Forelimb muscle (tissue), 1 donor: ENCODE data around the gene MEX3D. TPM values are rescaled to one million over a fixed set of nuclear protein-coding genes. Genes with fewer than 3 reads are reported as not detected.
A peak's percentile ranks its signal among the peaks of the same experiment; 100 is the strongest.
"Not testable (repeated sequence)": the region's sequence is repeated elsewhere in the genome, so short reads cannot be mapped to it uniquely, and the experiment has no call there.

Source experiments
- DNase-seq: peaks from one replicate; pipeline ENCODE4 v3.0.0-alpha.2; 2013; ENCODE audit warnings: low read depth
- polyA plus RNA-seq: library from polyadenylated mRNA; unstranded; fragments of 120-200 nt; gene quantifications from one replicate; pipeline ENCODE4 v1.2.1, GENCODE V29; 2013; ENCODE audit not compliant: insufficient read length

MEX3D gene
- polyA plus RNA-seq, 1 donor, result 29.4 TPM

DNA sequence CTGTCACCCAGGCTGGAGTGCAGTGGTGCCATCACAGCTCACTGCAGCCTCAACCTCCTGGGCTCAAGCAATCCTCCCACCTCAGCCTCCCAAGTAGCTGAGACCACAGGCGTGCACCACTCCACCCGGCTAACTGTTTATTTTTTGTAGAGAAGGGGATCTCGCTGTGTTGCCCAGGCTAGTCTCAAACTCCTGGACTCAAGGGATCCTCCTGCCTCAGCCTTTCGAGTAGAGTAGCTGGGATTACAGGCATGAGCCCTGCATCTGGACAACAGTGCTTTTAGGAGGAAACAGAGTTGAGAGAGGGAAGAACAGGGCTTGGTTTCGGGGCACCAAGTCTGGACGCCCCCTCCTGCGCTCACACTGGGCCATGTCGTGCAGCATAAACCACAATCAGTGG is 48.3 kb downstream of the MEX3D start:
- not testable (repeated sequence) for DNase-seq

DNA sequence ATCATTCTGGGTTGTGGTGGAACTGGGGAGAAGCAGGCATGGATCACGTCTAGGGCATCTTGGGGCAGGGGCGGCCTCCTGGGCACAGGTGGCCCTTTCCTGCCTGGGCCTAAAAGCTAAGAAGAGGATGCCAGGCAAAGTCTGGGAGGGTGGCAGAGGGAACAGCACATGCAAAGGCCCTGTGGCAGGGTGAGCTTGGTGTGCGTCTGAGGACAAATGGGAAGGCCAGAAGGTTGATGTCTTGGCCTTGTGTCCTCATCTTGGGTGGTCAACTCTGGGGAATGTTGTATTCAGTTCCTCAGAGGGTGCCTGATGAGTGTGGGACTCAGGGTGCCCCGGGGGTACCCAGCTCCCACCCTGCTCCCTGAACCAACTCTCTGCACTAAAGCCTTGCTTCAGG is 49.7 kb downstream of the MEX3D start:
- no peak for DNase-seq

DNA sequence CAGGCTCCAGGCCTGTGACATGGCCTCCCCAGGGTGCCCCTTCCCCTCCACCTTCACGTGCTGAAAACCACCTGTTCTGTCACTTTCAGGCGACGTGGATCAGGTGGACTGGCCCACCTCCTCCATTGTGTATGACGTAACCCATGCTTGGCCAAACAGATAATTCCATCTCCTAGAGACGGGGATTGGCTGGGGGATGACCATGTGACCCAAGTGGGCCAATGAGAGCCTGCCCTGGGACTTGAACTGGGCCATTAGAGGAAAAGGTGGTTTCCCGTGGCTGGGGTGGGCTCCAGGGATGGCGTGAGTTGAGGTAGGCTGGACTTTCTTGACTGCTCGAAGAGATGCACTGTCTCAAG is 51.8 kb downstream of the MEX3D start:
- DNase-seq, result no peak

DNA sequence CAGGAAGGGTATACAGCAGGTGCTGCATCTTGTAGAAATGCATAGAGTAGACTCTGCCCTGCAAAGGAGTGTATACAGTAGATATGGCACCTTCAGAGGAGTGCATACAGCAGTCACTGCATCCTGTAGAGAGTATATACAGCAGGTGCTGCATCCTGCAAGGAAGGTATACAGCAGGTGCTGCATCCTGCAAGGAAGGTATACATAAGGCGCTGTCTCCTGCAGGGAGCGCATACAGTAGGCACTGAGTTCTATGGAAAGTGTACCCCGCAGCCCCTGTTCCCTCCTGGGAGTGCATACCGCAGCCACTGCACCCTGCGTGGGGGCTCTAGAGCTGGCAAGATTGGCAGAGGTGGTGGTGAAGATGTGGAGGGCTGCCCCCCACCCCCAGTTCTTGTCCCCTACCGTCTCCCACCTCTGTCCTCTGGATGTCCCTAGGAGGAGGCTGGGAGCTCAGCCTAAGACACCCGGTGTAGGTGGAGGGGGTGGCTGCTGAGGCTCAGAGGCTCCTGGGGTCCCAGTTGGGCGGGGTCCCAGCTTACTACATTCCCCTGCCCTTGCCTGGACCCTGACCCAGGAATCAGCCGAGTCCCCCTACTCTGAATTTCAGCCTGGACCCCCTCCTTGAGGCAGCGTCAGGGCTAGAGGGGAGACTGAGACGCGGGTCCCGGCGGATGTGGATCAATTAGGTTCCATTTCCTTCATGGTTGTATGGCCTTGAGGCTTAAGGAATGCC is 53.0 kb downstream of the MEX3D start:
- no peak for DNase-seq

DNA sequence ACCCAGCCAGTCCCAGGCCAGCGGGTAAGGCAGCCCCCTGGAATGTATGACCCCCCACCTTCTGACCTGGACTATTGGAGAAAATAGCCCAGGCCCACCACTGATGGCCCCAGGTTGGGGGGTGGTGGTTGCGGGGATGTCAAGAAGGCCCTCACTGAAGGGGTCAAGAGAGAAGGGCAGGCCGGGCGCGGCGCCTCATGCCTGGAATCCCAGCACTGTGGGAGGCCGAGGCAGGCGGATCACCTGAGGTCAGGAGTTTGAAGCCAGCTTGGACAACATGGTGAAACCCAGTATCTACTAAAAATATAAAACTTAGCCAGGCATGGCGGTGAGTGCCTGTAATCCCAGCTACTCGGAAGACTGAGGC is 53.8 kb downstream of the MEX3D start:
- no peak for DNase-seq

DNA sequence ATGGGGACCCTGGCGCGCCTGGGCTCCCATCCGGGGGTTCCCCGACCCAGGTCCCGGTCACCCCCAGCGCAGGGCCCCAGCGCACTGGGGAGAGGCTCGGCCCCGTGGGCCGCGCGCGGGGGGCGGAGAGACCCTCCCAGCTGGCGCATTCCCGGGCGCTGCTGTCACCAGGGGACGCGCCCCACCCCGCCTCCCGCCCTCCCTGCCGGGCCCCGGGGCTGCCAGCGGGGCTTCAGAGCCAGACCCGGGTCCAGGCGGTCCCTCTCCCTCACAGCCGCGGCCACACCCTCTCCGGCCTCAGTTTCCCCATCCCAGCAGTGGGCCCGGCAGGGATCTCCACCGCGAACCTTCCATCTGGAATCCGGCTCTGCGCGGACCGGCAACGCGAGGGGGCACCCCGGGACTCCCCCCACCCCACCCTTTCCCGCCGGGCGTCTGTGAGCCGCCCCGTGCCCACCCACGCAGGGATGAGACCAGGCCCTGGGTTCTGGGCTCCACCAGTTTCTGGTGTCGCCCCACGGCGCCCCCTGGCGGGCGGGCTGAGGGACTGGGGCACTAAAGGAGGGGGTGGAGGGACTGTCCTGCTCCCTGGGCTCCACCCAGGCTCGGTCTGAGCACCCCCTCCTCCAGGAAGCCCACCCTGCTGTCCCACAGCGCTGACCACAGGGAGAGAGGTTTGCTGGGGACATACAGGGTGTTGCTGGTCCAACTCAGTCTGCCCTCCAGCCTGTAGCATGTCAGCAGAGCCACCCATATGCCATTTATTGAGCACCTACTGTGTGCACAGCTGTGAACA is 54.4 kb downstream of the MEX3D start:
- DNase-seq, result no peak

DNA sequence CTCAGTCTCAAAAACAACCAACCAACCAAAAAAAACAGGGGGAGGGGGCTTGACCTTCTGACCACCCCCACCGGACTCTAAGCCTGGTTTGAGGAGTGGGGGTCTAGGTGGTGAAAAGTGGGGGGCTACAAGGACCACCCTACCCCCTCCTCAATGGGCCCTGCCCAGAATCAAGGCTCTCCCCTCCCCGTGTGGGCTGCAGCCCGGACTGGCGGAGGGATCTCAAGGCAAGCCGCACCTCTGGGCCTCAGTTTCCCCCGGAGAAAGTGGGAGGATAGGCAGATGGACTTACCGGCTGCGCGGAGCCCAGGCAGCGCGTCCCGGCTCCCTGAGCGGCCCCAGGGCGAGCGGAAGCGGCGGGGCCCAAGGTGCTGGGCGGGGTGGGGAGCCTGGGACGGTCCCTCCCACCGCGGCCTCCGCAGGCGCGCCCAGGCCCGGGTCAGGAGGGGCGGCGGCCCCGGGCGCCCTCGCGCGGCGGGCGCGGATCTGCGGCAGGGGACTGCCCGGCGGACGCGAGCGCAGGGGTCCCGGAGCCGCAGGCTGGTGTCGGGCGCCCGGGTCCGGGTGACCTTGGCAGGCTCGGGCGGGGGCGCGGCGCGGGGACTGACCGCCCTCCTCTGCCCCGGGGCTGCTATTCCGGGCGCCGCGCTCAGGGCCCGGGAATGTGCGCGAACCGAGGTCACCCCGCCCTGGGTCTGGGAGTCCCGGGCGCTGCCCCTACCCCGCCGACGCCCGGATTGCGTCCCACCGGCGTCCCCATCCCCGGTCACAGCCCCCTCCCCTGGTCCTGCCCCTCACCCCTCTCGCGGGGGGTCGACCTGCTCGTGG is 55.2 kb downstream of the MEX3D start, which contains the start of gene ADAMTSL5:
Gene ADAMTSL5, minus strand, starts transcription at position 349 of the 828 bp plus-strand sequence. CDS start 2,076 bp downstream, outside the sequence.
- no peak for DNase-seq

DNA sequence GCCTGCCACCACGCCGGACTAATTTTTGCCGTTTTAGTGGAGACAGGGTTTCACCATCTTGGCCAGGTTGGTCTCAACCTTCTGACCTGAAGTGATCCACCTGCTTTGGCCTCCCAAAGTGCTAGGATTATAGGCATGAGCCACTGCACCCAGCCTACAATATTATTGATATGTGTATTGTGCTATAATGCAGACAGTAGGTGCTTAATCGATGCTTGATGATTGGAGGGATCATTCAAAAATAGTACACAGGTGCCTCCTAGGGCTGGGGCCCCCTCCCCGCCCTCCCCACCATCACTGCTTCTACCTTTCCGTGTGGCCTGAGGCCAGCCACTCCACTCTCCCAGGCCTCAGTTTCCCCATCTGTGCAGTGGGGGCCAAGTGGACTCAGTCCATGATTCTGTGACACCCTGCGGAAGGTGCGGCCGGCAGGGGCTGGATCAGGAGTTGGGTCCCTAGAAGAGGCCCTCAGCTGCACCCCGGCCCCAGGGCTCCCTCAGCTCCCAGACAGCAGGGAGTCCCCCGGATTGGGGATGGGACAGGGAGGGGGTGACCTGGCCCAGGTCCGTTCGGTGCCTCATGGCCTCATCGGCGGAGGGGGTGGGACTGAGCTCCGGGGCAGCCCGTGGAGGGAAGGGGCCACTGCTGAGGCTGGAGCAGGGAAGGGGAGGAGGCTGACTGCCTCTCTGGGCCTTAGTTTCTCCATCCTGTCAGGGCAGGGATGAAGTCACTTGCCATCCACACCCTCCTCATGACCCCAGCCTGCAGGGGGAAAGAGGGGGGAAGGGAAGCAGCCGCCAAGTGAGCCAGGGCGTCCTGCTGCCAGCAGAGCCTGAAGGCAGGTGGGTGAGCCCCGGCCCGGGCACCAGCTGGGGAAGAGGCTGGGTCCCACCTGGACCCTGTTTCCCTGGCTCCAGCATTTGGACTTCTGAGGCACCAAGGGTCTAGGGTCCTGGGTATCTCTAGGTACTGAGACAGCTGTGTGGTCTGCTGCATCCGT is 56.5 kb downstream of the MEX3D start:
- DNase-seq, result no peak

DNA sequence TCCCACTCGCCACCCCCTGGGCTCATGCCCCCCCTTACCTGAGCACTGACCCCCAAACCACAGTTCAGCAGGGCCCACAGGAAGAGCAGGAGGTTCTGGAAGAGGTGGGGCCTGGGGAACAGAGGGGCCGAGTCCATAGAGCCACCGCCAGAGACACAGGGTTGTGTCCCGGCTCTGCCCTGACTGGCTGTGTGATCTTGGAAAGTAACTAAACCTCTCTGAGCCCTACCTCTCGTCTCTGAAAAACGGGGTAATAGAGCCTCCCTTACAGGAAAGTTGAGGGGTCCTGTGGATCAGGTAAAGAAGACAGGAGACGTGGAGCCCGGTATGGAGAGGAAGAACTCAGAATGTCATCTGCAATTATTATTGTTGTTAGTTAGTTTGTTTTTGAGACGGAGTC is 57.3 kb downstream of the MEX3D start:
- DNase-seq, result no peak

DNA sequence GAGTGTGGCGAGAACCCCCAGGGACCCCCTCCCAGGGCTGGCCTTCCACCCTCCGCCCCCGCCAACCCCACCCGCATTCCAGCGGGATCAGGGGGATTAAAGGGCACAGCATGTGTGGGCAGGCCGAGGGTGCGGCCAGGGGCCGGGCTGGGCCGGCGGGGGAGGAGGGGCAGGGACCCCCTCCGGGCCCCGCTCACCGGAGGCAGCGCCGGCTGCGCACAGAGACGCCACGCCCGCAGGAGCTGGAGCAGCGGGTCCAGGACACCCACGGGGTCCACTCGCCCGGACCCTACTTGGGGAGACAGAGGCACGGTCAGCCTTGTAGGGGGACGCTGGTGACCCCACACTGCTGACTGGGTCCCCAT is 57.7 kb downstream of the MEX3D start:
- no peak for DNase-seq

DNA sequence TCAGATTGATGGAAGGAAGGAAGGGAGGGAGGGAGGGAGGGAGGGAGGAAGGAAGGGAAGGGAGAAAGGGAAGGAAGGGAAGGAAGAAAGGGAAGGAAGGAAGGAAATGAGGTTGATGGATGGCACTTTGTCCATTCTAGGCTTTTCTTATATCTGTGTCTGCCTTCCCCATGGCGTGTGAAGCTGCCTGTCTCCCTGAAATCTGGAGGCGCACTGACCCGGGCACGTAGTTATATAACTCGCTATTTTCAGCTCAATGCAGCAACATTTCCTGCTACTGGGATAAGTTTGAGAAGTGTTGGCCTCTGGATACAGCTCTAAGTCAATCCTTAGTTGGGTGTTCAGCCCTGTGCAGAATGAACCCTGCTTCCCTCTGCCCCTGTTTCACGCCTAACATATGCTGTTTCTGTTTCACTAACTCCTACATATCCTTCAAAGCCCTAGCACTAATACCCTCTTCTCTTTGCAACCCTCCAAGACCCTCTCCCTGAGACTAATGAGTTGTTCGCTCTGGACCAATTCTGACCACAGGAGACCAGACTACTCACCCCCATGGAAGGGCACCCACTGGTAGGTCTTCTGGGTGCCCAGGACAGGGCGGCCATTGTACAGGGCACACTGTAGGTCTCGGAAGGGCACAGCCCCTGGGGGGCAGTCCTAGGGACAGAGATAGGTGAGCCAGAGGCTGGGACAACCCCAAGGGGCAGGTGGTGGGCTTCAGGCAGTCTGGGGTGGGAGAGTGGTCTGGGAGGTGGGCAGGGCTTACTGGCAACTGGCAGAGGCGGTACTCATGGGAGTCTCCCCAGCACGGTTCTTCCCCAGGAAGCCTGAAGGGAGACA is 58.3 kb downstream of the MEX3D start:
- DNase-seq, result no peak

DNA sequence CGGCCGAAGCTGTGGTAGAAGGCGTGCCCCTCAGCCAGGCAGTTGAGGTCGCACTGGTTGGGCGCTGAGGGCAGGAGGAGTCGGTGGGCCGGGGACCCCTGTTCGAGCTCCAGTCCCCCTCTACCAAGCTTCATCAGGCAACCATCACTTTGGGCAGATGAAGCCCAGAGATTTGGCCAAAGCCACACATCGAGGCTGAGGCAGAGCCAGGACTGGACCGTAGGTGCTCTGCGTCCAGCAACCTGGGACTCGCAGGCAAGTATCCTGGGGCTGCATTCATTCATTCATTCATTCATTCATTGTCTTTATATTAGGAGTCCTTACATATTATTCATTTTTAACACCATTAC is 59.6 kb downstream of the MEX3D start:
- DNase-seq, result no peak

DNA sequence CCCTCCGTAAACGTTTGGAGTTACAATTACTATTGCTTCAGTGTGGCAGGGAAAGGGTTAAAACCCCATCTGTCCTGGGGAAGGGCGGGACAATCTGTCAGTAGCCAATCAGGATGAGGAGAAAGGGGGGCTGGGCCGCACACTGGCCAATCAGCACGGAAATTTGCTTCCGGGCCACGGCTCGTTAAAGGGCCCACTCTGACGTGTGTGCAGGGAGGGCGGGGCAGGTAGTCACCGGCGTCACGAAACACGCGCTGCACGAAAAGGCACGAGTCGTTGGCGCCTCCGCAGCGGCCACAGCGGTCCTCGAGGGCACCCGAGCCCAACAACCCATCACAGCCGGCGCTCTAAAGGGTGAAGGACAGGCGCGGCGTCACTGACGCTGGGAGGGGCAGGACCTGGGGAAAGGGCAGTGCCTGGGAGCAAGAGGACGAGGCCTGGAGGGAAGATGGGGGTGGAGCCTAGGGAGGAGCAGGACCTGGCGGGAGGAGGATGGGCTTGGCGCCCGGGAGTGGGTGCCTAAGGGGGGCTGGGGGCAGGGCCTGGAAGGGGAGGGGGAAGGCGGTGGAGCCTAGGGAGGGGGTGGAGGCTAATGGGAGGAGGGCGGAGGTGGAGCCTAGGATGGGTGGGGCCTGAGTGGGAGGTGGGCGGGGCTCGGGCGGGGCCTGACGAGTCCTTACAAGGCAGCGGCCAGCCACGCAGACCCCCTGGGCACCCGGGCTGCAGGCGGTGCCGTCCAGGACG is 60.2 kb downstream of the MEX3D start:
- DNase-seq, result peak; percentile 86

DNA sequence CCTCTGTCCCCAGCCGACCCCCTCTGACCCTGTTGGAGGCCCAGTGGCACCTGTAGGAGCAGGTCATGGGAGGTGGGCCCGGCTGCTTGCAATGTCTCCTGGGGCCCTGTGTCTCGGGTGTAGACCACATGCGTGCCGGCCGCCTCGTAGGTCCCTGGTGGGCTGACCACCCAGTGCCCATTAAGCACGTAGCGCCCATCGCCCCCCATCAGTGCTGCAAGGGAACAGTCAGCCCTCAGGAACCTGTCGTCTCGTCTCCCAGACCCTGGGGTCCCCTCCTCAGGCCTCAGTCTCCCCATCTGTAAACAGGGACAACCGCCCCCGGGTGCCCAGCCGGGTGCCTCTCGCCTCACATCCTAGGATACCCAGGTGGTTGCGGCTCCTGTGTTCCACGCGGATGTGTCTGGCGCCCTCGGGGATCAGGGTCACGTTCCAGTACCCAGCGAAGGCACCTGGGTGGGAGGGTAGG is 60.9 kb downstream of the MEX3D start:
- DNase-seq, result no peak

DNA sequence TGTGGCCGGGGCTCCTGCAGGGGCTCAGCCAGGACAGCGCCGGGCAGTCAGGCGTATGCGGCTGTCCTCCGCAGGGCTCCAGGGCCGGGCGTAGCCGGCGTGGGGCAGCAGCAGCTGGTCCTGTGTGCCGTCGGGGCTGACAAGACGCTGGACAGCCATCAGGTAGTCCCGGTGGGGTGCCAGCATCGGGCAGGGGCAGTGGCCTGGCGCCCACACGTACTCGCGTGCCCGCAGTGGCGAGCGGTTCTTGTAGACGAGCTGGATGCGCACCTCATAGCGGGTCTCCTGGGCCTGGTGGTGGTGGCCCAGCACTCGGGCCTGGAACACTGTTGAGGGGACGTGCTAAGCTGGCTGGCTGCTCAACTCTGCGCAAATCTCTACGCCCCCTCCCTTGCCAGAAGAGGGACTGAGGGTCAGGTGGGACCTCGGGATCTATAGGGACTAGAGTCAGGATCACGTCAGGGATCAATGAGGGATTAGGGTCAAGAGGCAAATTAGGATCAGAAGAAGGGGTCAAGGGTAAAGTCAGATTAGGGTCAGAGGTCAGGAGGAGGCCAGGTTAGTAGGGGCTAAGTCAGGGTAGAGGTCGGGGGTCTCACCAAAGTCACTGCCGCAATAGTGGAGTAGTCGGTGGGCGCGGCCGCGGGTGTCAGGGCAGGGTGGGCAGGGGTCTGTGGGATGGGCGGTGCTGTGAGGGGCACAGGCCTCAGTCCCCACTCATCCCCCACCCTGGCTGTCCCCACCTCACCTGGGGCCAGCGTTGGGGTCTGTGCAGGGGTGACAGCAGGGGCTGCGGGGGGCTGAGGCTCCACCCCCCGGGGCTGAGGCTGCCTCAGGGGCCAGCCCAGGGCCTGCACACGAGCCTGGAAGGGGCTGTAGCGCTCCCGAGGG is 61.9 kb downstream of the MEX3D start:
- DNase-seq, result no peak

DNA sequence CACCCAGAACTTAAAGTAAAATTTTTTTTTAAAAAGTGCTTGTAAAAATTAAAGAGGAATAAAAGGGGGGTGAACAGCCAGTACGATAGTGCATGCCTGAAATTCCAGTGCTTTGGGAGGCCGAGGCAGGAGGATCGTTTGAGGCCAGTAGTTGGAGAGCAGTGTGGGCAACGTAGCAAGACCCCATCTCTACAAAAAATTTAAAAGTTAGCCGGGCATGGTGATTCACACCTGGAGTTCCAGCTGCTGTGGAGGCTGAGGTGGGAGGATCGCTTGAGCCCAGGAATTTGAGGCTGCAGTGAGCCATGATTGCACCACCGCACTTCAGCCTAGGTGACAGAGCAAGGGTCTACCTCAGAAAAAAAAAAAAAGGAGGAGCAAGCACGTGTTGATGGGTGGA is 63.1 kb downstream of the MEX3D start:
- DNase-seq, result no peak
